Neural cell (in vitro differentiated cells): ENCODE data around the gene DNAH17. TPM values are rescaled to one million over a fixed set of nuclear protein-coding genes. Genes with fewer than 3 reads are reported as not detected.

Source experiments
- H2AFZ ChIP-seq: fragments of 200-600, 300-800 bp; sonication (generic), shearing (Covaris generic); 2 replicates; pipeline ENCODE4 v1.6.0; 2014; ENCODE audit warnings: low read depth, mild to moderate bottlenecking, antibody characterized with exemption, low read length, moderate library complexity
- H3F3A ChIP-seq: fragments of 200-600 bp; shearing (Covaris generic); 2 replicates; pipeline ENCODE4 v1.6.1; 2016; ENCODE audit warnings: mild to moderate bottlenecking, moderate library complexity, mixed read lengths, antibody characterized with exemption, low read length; ENCODE audit not compliant: insufficient read depth, poor library complexity, severe bottlenecking
- H3K27ac ChIP-seq: fragments of 200-600, 300-800 bp; sonication (generic), shearing (Covaris generic); 2 replicates; pipeline ENCODE4 v1.5.1; 2014; ENCODE audit warnings: mild to moderate bottlenecking, low read length, moderate library complexity
- H3K27me3 ChIP-seq: fragments of 300-800, 200-600 bp; sonication (generic), shearing (Covaris generic); 2 replicates; pipeline ENCODE4 v1.6.0; 2014; ENCODE audit warnings: mild to moderate bottlenecking, low read depth, low read length, moderate library complexity; ENCODE audit not compliant: insufficient read depth
- H3K36me3 ChIP-seq: fragments of 300-800, 200-600 bp; sonication (generic), shearing (Covaris generic); 2 replicates; pipeline ENCODE4 v1.5.1; 2014; ENCODE audit warnings: mild to moderate bottlenecking, antibody characterized with exemption, low read length, moderate library complexity; ENCODE audit not compliant: insufficient read depth
- H3K4me2 ChIP-seq: fragments of 300-800, 200-600 bp; sonication (generic), shearing (Covaris generic); 2 replicates; pipeline ENCODE4 v1.6.0; 2014; ENCODE audit warnings: mild to moderate bottlenecking, low read length
- H3K4me3 ChIP-seq: fragments of 300-800, 200-600 bp; sonication (generic), shearing (Covaris generic); 2 replicates; pipeline ENCODE4 v1.5.1; 2014; ENCODE audit warnings: mild to moderate bottlenecking, low read length, moderate library complexity
- H3K79me2 ChIP-seq: fragments of 200-600 bp; shearing (Covaris generic); replicated peaks from 2 replicates; pipeline ENCODE4 v1.6.0; 2014; ENCODE audit warnings: mild to moderate bottlenecking, low read length, moderate library complexity; ENCODE audit not compliant: insufficient read depth
- H3K9ac ChIP-seq: fragments of 300-800, 200-600 bp; sonication (generic), shearing (Covaris generic); 2 replicates; pipeline ENCODE4 v1.6.1; 2016; ENCODE audit warnings: mild to moderate bottlenecking, low read length, mixed read lengths
- H3K9me2 ChIP-seq: fragments of 200-600 bp; shearing (Covaris generic); 2 replicates; pipeline ENCODE4 v1.6.1; 2016; ENCODE audit warnings: mild to moderate bottlenecking, low read length, mixed read lengths; ENCODE audit not compliant: insufficient read depth
- H3K9me3 ChIP-seq: fragments of 200-600, 300-800 bp; sonication (generic), shearing (Covaris generic); 2 replicates; pipeline ENCODE4 v1.6.1; 2016; ENCODE audit warnings: mild to moderate bottlenecking, mixed run types, low read length, moderate library complexity, mixed read lengths
- H4K20me1 ChIP-seq: fragments of 200-600 bp; shearing (Covaris generic); 2 replicates; pipeline ENCODE4 v1.6.1; 2016; ENCODE audit warnings: mild to moderate bottlenecking, mixed run types; ENCODE audit not compliant: insufficient read depth
- CTCF ChIP-seq: fragments of 450-650 bp; IDR thresholded peaks from 2 replicates; pipeline ENCODE4 v1.5.1; 2014; ENCODE audit warnings: antibody characterized with exemption, mild to moderate bottlenecking, moderate library complexity; ENCODE audit not compliant: poor library complexity, severe bottlenecking
- EP300 ChIP-seq: fragments of 450-650 bp; conservative IDR thresholded peaks from 2 replicates; pipeline ENCODE4 v1.6.1; 2014; ENCODE audit warnings: antibody characterized with exemption, mild to moderate bottlenecking, moderate library complexity; ENCODE audit not compliant: poor library complexity, severe bottlenecking
- EZH2 ChIP-seq: fragments of 200-600, 300-800 bp; shearing (Covaris generic), sonication (generic); IDR thresholded peaks from 2 replicates; pipeline ENCODE4 v1.6.1; 2014; ENCODE audit warnings: antibody characterized with exemption, low read length, borderline replicate concordance, mild to moderate bottlenecking; ENCODE audit not compliant: insufficient read depth, poor library complexity, severe bottlenecking
- MXI1 ChIP-seq: fragments of 450-650 bp; conservative IDR thresholded peaks from 2 replicates; pipeline ENCODE4 v1.6.1; 2014; ENCODE audit warnings: antibody characterized with exemption, mild to moderate bottlenecking; ENCODE audit not compliant: poor library complexity, severe bottlenecking
- POLR2AphosphoS5 ChIP-seq: IDR thresholded peaks from 2 replicates; pipeline ENCODE4 v1.6.1; 2012
- RAD21 ChIP-seq: fragments of 450-650 bp; conservative IDR thresholded peaks from 2 replicates; pipeline ENCODE4 v1.6.1; 2014; ENCODE audit warnings: antibody characterized with exemption, mild to moderate bottlenecking, moderate library complexity
- REST ChIP-seq: IDR thresholded peaks from 2 replicates; pipeline ENCODE4 v1.6.1; 2012; ENCODE audit warnings: borderline replicate concordance
- SMC3 ChIP-seq: fragments of 450-650 bp; conservative IDR thresholded peaks from 2 replicates; pipeline ENCODE4 v1.6.1; 2014; ENCODE audit warnings: antibody characterized with exemption, mild to moderate bottlenecking, moderate library complexity; ENCODE audit not compliant: poor library complexity
- TAF1 ChIP-seq: IDR thresholded peaks from 2 replicates; pipeline ENCODE4 v1.6.1; 2012; ENCODE audit warnings: low read depth
- polyA plus RNA-seq: library from polyadenylated mRNA; depleted of rRNA; stranded (reverse); fragments of >200 nt; gene quantifications from 2 replicates; pipeline ENCODE4 v1.2.3, GENCODE V29; 2014

Gene DNAH17
- polyA plus RNA-seq, 1 donor from 2014 or later: not detected

DNA sequence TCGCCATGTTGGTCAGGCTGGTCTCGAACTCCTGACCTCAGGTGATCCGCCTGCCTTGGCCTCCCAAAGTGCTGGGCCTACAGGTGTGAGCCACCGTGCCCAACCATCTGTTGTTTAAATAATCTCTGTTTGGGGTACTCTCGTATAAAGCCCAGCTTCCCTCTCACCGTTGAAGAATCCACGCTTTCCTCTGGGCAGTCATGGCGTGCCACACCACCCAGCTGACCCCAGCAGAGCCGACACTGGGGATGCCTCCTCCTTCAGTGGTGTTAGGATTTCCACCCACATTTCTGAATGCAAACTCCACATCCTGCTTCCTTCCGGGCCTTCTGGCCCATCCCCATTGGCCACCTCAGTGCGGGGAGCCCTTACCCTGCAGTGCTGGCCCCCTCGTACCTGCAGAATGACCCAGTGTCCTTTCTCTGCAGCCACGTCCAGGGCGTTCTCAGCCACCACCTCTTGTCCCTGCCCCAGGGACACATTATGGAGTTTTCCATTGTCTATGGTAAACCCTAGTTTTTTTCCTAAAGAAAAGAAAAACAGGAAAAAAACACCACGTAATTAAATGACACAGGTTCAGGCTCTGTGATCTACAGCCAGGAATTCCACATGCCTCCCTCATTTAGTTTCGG is 138.4 kb downstream of the DNAH17 start:
- Histone ChIP-seq H3K9ac (no peak overlapping the region), H3K9me2 (no peaks in the 10 kb centered on the region), H3K79me2 (no peaks in the 10 kb centered on the region), H3K9me3 (no peaks in the 10 kb centered on the region), H3K4me3 (no peak overlapping the region), H2AFZ (no peak overlapping the region), H3K27me3 (no peaks in the 10 kb centered on the region), H4K20me1 (no peaks in the 10 kb centered on the region), H3F3A (no peaks in the 10 kb centered on the region), H3K27ac (no peak overlapping the region), H3K4me2 (no peak overlapping the region), H3K36me3 (no peaks in the 10 kb centered on the region)
- TF ChIP-seq TAF1: no peak
- TF ChIP-seq REST: no peak
- no peak for TF ChIP-seq EZH2
- TF ChIP-seq SMC3: no peak
- TF ChIP-seq POLR2AphosphoS5: no peak
- no peak for TF ChIP-seq MXI1
- TF ChIP-seq EP300: no peak
- TF ChIP-seq CTCF: no peak
- no peak for TF ChIP-seq RAD21

GRCh38 chr17:78438271-78438691 is 138.9 kb downstream of the DNAH17 start:
- no peak overlapping the region for H3K27ac ChIP-seq

More at GRCh38 chr17:78438271-78438691, 138.9 kb downstream of the DNAH17 start:
- Histone ChIP-seq H3K79me2 (no peaks in the 10 kb centered on the region), H4K20me1 (no peaks in the 10 kb centered on the region), H3K9me2 (no peaks in the 10 kb centered on the region), H3K4me3 (no peak overlapping the region), H3K27me3 (no peaks in the 10 kb centered on the region), H3K9ac (no peak overlapping the region), H2AFZ (no peak overlapping the region), H3K4me2 (no peak overlapping the region), H3K9me3 (no peaks in the 10 kb centered on the region), H3F3A (no peaks in the 10 kb centered on the region), H3K36me3 (no peaks in the 10 kb centered on the region)
- TF ChIP-seq CTCF (no peak), SMC3 (no peak), MXI1 (no peak), REST (no peak), RAD21 (no peak), TAF1 (no peak), EP300 (no peak), POLR2AphosphoS5 (no peak), EZH2 (no peak)
